TTC549 (cell line): ENCODE results near the gene SRD5A1.

Experiments used
- FAIRE-seq: peaks from 2 replicates; lab custom pipeline; 2012; peaks lifted over from hg19 to GRCh38; lab: Jason Lieb, UNC

Gene SRD5A1

GRCh38 chr5:6604946-6605345, 28.3 kb upstream of the SRD5A1 start:
- FAIRE-seq, result no peak

- FAIRE-seq, result no peak
Observed at GRCh38 chr5:6606884-6607558, 26.2 kb upstream of the SRD5A1 start.

GRCh38 chr5:6607559-6607936, 25.7 kb upstream of the SRD5A1 start:
- no peak for FAIRE-seq

GRCh38 chr5:6608016-6608415, 25.2 kb upstream of the SRD5A1 start:
- FAIRE-seq, result no peak

GRCh38 chr5:6611334-6612256, 21.6 kb upstream of the SRD5A1 start:
- FAIRE-seq, result no peak

GRCh38 chr5:6615034-6615815, 18.0 kb upstream of the SRD5A1 start:
- no peak for FAIRE-seq

DNA sequence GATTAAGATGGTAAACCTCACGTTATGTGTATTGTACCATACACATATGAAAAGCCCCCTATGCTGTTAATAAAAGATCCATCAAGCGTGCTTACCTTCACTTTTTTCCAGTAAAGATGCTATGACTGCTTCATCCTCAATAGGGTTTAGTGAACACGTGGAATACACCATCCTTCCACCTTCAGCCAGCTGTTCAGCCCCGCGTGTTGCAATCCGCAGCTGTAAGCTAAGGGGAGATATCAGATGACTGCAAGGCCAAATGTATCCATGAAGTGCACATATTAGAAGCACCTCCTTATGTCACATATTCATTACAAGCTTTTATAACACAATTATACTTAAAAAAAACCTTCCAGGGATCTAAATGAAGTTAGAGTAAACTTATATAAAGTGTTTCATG, 16.6 kb upstream of the SRD5A1 start:
- no peak for FAIRE-seq

GRCh38 chr5:6623228-6623627, 10.0 kb upstream of the SRD5A1 start:
- no peak for FAIRE-seq

- no peak for FAIRE-seq
Observed at GRCh38 chr5:6623941-6624340, 9.3 kb upstream of the SRD5A1 start.

DNA sequence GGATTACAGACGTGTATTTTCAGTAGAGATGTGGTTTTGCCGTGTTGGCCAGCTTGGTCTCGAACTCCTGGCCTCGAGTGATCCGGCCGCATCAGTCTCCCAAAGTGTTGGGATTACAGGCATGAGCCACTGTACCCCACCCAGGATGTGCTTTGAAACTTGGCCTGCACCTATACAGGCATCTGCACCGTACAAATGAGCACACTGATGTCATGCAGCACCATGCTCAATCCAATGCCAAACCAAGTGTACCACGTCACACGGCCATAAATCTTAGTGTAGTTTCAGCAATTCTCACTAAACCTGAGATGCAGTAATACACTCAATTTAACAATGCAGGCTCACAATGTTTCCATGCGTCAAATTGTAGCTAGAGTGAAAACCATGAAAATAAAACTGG, 6.7 kb upstream of the SRD5A1 start:
- FAIRE-seq, result no peak

GRCh38 chr5:6631441-6631840, 1.8 kb upstream of the SRD5A1 start:
- no peak for FAIRE-seq

GRCh38 chr5:6632324-6632887, 834 bp upstream of the SRD5A1 start:
- no peak for FAIRE-seq

- FAIRE-seq, result no peak
Observed at GRCh38 chr5:6633469-6634245, 417 bp downstream of the SRD5A1 start.

DNA sequence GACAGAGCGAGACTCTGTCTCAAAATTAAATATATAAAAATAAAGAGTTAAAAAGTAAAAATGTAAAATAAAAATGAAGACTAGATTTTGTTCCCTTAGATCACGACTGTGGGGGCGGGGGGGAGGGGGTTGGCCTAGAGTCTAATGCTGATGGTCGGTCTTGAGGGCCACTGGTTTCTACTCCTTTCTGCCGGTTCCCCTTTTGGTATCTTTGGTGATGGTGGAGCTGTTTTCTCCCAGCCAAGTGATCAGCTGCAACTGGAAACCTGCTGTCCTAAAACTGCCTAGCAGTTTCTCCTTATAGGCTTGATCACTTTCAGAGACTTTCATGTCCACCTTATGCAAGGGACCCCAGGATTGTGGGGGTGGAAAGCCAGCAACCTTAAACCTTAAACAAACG, 1.1 kb downstream of the SRD5A1 start:
- FAIRE-seq, result no peak

- no peak for FAIRE-seq
Observed at GRCh38 chr5:6634788-6635430, 1.7 kb downstream of the SRD5A1 start.

GRCh38 chr5:6636293-6636692, 3.1 kb downstream of the SRD5A1 start:
- no peak for FAIRE-seq

DNA sequence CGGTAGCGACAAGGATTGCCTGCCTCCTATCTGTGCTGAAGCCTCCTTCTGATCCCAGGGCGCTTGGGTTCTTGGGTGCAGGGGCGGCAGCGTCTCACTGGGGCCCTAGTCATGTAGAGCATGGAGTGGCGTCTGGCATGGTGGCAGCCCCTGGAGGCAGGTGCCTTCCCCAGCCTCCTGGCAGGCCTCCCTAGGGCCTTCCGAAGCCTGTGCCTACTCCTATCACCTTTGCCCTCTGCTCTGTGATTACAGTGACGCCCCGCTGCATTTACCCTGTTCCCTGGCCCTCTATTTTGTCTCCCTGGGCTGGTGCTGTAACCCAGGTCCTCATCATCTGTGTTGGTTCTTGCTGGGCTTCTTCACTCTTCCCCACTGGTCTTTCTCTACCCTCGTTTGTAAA, 3.8 kb downstream of the SRD5A1 start:
- no peak for FAIRE-seq

DNA sequence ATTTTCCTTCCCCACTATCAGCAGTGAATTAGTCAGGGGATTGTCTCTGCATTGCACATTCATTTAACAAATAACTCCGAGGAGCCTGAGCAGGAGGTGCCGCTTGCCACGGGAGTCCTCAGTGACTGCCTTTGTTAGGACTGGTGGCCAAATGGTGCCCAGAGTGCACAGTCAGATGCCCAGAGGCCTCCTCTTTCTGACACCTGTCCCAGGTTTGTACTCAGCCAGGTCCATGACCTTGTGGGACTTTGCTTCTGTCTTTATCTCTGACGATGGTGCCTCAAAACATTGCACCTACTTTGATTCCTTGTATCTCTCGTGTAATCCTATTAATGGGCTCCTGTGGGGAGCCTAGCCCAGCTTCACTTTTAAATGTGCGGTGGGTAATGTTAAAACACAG, 4.3 kb downstream of the SRD5A1 start:
- FAIRE-seq, result no peak

DNA sequence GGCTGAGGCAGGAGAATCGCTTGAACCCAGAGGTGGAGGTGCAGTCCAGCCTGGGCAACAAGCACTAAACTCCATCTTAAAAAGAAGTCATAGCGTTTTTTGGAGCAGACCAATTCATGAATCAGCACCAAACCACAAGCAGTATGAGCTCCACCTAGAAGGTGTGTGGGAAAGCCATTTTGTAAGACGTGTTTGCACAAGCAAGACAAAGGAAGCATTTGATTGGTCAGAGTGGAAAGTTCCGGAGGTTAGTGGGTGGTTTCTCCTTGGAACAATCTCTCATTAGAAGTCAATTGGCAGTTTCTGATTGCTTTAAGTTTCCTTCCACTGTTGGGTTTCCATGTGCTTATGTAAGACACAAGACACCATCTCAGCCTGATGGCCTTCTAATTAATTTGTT, 5.0 kb downstream of the SRD5A1 start:
- FAIRE-seq, result no peak

DNA sequence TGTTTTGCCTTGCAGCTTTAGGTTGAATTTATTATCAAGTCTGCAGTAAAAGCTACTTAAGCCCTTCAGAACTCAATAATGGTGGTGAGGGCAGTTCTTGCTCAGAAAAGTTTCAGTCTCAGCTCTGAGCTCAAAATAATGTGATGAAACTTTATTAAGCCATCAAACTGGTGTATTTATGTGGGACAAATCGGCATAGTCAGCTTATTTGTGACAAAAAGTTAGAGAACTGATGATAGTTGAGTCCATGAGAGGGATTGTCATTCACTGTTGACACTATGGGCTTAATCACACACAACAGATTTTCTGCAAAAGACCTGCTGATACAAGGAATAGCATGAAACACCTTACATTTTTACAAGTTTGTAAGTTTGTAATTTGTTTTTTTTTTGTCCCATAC, 9.4 kb downstream of the SRD5A1 start:
- no peak for FAIRE-seq

DNA sequence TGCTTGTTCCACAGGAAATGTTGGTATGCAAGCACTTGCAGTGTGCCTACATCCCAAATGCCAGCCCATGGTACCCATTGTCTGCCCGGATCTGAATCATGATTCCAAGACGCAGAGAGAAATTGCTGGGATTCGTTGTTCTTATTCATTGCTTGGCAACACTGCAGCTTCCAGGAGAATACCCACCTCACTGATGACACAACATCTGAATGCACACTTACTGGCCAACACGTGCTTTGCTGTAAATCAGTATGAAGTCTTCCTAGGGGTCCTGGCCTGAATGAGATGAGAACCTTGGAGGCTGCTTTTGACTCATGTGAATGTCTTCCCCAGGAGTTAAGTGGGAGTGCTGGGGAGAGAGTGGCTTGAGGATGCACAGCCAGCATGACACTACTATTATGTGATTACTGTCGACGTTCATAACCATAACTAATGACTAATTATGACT, 11.6 kb downstream of the SRD5A1 start:
- FAIRE-seq, result no peak
